ENCODE measurements around the gene FXR2. TPM values are rescaled to one million over a fixed set of nuclear protein-coding genes. Genes with fewer than 3 reads are reported as not detected.
"Not testable (repeated sequence)": the region's sequence is repeated elsewhere in the genome, so short reads cannot be mapped to it uniquely, and the experiment has no call there.

FXR2 gene
- 10 to 100 TPM; 34.7 to 66.2 TPM for total RNA-seq

DNA sequence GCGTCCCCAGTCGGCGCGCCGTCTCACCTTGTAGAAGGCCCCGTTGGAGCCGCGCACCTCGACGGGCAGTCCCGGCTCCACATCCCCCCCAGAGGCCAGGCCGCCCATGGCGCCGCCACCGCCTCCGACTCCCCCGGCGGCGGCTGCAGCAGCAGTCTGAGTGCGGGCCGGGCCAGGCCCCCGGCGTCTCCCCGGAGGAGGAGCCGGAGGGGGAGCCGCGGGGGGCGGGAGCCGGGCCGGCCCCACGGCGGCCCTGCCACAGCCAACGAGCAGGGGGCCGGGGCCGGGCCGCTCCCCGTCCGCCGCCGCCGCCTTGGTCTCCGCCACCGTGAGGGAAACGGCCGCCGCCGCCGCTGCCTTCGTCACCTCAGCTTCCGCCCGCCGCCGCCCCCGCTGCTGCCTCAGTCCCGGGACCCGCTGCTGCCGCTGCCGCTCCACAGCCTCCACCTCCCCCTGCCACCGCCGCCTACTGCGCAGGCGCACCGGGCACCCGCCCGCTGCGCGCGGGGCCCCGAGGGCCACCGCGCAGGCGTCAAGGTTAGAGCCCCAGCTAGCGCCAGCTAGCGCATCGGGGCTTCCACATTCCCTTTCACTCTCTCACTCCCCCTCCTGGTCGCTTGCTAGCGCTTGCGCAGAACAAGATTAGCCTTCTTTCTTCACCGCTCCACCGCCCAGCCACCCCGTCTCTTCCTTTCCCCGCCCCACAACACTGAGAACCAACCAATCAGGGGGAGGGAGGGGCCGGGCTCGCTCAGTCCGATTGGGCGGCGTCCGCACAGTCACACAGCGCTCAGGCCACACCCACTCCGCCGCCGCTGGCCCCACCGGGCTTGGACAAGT is at the start of gene FXR2:
Gene FXR2 (minus strand): TSS at position 473 of the 840 bp plus-strand sequence. CDS start 365 bp downstream, at position 108.
- H3K9me3 Mint-ChIP-seq: no peaks in the 10 kb centered on the region
- peak within 1 kb of the TSS; percentile 89 to 96 for H3K27ac Mint-ChIP-seq
- DNase-seq (ENCODE audit: low spot score in 2 of 2) (peak; percentile 96 to 100), ATAC-seq (peak; percentile 93 to 95)
- H3K36me3 Mint-ChIP-seq: peaks cover 13 to 20% of the 10 kb centered on the region in 2 donors

DNA sequence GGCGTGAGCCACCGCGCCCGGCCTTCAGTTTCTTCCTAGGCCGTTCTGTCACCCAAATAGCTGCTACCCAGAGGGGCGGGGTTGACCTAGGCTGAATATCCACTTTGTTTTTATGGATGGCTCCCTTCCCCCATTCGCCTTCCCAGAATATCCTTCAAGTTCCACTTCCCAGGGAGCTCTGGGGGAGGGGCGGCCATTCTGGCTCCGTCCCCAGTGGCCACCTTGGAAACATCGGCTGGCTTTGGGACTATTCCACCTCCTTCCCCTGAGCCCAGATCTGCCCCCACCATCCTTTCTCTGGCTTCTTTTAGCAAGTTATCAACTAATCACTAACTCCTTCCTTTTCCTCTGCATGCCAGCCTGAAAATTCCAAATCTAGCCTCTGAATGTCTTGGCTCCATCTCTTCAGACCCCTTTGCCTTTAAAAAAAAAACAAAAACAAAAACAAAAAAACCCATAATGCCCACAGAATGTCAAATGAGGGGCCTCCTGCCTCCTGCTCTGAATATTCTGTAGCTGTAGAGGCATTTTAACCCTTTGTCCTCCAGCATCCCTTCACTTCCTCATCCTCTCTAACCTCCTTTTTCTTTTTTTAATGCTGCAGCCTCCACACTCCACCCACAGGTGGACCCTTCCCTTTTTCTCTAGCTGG is 42.4 kb upstream of the FXR2 start:
- Mint-ChIP-seq H3K36me3 (no peaks in the 10 kb centered on the region), H3K27ac (no peak overlapping the region), H3K9me3 (no peaks in the 10 kb centered on the region)
- ATAC-seq (no peak), DNase-seq (ENCODE audit: low spot score in 2 of 2) (no peak)

DNA sequence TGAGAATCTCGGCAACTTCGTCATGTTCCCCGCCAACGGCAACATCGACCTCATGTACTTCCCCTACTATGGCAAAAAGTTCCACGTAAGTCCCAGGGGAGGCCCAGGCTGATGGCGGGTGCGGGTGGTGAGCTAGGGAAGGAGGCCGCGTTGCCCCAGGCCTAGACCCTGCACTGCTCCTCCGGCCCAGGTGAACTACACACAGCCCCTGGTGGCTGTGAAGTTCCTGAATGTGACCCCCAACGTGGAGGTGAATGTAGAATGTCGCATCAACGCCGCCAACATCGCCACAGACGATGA is 40.8 kb upstream of the FXR2 start:
- no peak for ATAC-seq
- no peak for DNase-seq (ENCODE audit: low spot score in 2 of 2)
- no peaks in the 10 kb centered on the region for H3K36me3 Mint-ChIP-seq
- no peak overlapping the region for H3K27ac Mint-ChIP-seq
- no peaks in the 10 kb centered on the region for H3K9me3 Mint-ChIP-seq

DNA sequence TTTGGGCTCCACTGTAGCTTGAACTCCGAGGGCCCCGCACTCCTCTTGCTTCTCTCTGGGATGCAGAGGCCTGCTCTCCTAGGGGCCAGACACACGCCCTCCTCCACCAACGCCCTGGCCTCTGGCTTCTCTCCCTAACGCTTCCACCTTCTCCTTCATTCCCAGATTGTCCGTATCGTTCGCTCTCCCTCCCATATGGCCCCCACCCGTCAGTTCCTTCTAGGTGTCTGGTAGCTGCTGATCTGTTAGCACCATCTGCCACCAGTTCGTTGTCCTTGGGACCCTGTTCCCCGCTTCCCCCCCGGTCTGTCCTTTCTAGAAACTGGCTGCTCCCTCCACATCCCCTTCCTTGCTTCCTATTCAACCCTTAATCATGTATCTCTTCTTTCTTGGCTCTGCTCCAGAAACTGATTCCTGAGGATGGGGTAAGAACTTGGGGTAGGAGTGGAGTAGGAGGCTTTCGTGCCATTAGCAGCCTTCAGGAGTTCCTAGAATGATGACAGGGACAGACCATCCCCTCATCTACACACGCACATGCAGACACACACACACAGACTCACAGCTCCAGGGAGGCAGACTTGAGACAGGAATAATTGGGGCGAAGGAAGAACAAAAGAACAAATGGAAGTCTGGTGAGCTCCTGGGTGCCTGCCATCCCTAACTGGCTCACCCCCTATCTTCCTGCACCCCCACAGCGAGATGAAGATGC is 40.3 kb upstream of the FXR2 start:
- no peak for ATAC-seq
- H3K9me3 Mint-ChIP-seq: no peaks in the 10 kb centered on the region
- H3K36me3 Mint-ChIP-seq: no peaks in the 10 kb centered on the region
- H3K27ac Mint-ChIP-seq: no peak overlapping the region
- DNase-seq (ENCODE audit: low spot score in 2 of 2): no peak

DNA sequence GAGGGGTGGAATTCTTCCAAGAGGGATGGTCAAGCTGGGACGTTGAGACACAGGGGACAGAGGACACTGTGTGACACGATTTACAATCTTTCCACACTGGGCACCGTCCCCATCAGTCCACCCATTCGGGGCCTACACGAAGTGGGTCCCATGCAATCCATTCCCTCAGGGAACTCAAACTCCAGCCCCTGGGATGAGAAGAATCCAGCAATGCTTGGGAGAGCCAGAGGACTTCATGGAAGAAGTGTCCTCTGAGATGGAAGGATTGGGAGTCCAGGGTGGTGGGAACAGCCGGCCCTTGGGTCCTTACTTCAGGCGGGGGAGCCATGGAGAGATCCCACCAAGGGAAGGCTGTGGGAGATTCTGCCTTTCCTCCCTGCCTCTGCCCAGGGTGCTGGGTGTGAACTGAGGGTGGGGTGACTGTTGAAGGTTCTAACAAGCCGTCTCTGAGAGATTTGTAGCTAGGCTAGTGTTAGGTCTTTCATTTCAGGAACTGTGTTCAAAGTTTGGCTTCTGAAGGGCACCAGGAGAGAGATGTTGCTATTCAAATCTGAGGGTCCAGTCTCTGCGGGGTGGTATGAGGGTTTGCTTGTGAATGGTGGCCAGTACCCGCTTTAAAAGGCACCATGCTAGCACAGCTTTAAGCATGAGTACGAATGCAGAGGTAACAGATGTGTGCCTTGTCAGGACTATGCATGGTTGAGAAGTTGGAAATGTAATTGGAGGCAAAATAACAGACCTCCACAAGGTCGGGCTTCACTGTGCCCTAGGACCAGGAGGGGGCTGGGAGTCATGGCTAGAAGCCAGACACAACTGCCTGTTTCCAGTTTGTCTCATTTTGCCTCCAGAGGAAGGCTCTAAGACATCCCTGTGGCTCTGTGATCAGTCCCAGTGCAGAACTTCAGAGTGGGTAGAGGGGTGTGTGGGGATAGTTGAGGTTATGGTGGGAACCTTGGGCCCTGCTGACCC is 38.0 kb upstream of the FXR2 start:
- Mint-ChIP-seq H3K27ac (no peak overlapping the region), H3K36me3 (no peaks in the 10 kb centered on the region), H3K9me3 (no peaks in the 10 kb centered on the region)
- ATAC-seq: no peak
- no peak for DNase-seq (ENCODE audit: low spot score in 2 of 2)

DNA sequence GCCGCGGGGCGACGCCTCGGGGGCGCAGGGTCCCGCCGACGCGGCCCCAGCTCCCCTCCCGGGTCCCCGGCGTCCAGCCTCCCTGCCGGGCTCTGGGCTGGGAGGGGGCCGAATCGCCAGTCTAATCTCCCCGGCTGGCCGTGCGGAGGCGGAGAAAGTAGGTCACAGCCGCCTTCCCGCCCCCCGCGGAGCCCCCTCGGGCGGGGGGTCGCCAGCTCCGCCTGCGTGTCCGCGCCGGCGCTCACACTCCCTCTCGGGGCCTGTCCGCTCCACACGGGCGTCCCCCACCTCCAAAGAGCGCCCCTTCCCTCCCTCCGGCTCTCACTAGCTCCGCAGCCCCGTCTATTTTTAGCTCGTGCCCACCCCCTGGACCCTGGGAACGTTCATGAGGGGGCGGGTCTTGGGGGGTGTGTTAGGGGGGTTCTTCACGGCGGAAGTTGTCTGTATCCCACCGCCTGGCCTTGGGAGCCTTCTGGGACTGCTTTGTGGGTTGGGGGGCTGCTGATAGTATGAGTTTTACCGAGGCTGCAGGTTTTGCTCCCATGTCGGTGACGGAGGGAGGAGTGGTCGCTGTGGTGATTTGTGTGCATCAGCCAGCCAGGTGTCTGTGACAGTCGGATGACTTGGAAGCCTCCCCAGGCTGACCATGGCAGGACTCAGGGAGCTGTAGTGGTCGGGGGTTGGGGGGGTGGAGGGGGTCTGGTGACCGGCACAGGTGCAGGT is 37.1 kb upstream of the FXR2 start:
- no peak for DNase-seq (ENCODE audit: low spot score in 2 of 2)
- no peak for ATAC-seq
- Mint-ChIP-seq H3K36me3 (no peaks in the 10 kb centered on the region), H3K9me3 (no peaks in the 10 kb centered on the region), H3K27ac (no peak overlapping the region)

DNA sequence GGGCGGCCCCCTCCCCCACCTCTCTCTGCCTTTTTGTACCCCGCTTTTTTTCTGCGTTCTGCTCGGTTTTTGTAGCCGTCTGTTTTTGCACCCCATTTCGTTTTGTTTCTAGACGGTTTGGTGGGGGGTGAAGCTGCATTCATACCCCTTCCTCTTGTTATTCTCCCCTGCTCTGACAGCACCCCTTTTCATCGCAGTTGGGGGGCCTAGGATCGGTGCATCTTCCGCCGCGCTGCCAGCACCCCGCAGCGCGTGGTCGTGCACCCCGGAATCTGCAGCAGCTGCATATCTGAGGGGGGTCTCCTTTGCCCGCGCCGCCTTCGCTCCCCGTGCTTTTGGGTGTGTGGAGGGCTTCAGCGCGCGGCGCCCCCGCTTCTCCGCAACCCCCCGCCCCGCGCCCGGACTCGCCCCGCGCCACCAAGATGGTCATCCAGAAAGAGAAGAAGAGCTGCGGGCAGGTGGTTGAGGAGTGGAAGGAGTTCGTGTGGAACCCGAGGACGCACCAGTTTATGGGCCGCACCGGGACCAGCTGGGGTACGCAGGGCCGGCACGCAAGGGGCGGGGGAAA is 36.5 kb upstream of the FXR2 start:
- Mint-ChIP-seq H3K27ac (no peak overlapping the region), H3K9me3 (no peaks in the 10 kb centered on the region), H3K36me3 (no peaks in the 10 kb centered on the region)
- peak in 1 of 2 donors; percentile 12 for ATAC-seq
- DNase-seq (ENCODE audit: low spot score in 2 of 2): no peak

DNA sequence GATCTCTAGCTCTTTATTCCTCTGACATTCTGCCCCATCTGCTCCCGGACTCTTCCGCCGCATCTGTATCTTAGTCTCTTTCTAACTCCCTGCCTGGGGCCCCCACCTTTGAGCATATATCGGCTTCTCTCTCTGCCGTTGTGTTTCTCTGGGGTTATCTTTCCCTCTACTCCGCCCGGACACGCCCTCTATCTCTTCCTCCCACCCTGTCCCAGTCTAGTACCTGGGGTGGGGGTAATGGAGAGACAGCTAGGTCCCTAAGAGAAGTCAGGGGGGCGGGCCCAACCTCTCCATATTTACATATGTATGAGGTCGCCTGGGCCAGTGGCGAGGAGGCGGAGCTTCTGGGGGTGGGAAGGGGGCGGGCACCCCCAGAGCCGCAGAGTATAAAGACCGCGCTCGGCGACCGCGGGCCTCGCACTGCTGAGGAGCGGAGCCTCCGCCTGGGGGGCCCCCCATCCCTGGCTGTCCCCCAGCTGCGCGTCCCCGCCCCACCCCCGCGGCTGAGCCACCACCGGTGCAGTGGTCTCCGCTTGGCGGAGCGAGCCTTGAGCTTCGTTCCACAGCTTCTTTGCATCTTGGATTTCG is 35.9 kb upstream of the FXR2 start, which contains the start of gene ATP1B2:
Gene ATP1B2 (plus strand): TSS at position 418 of the 588 bp plus-strand sequence. CDS start 593 bp downstream, outside the sequence.
- DNase-seq (ENCODE audit: low spot score in 2 of 2): peak in 1 of 2 donors; percentile 68
- Mint-ChIP-seq H3K9me3 (no peaks in the 10 kb centered on the region), H3K27ac (peak within 1 kb of the TSS in 1 of 2 donors; percentile 30), H3K36me3 (no peaks in the 10 kb centered on the region)
- ATAC-seq: peak; percentile 88 to 91

DNA sequence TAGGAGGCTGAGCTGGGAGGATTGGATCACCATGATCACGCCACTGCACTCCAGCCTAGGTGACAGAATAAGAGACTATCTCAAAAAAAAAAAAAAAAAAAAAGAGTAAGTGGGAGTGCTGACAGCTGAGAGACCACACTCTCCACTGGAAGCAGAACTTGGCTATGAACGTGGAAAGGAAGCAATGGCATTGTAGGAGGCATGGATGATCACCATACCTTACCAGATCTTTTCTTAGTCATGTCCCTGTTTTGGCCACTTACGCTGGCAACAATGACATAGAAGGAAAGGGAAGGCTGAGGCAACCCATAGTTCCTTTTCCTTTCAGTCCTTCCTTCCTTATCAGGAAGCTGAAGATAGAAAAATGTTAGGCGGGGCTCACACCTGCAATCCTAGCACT is 32.3 kb upstream of the FXR2 start:
- Mint-ChIP-seq H3K9me3 (no peaks in the 10 kb centered on the region), H3K36me3 (no peaks in the 10 kb centered on the region), H3K27ac (no peak overlapping the region)
- no peak for DNase-seq (ENCODE audit: low spot score in 2 of 2)
- no peak for ATAC-seq

DNA sequence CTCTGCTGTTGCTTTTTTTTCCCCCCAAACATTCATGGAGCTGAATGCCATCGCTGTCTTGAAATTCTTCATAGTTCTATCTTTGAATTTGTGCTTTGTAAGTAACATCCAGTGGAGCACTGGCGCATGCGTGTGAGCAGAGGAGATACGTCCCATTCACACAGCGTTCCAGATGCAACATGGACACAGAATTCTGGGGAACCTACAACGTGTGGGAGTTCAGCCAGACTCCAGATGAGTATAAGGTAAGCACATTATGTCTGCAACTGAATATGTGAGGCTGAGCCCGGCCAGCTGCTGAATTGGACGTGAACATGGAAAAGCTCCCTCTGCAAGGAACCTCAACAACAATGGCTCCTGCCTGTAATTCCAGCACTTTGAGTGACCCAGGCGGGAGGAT is 31.8 kb upstream of the FXR2 start:
- no peak overlapping the region for H3K27ac Mint-ChIP-seq
- DNase-seq (ENCODE audit: low spot score in 2 of 2) (no peak), ATAC-seq (no peak)
- no peaks in the 10 kb centered on the region for H3K9me3 Mint-ChIP-seq
- H3K36me3 Mint-ChIP-seq: no peaks in the 10 kb centered on the region

DNA sequence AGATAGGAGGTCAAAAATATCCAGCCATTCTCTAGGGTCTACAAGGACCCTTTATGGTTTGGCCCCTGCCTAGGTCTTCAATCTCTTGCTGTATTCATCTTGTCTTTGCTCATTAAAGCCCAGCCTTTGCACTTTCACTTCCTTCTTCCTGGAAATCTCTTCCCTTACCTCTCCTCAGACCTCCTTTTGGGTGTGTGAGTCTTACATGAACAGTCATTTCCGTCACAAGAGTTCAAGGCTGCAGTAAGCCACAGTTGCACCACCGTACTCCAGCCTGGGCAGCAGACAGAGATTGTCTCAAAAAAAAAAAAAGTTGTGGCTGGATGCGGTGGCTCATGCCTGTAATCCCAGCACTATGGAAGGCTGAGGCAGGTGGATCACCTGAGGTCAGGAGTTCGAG is 30.1 kb upstream of the FXR2 start:
- ATAC-seq (peak; percentile 59 to 72), DNase-seq (ENCODE audit: low spot score in 2 of 2) (no peak)
- Mint-ChIP-seq H3K27ac (no peak overlapping the region), H3K36me3 (no peaks in the 10 kb centered on the region), H3K9me3 (no peaks in the 10 kb centered on the region)

DNA sequence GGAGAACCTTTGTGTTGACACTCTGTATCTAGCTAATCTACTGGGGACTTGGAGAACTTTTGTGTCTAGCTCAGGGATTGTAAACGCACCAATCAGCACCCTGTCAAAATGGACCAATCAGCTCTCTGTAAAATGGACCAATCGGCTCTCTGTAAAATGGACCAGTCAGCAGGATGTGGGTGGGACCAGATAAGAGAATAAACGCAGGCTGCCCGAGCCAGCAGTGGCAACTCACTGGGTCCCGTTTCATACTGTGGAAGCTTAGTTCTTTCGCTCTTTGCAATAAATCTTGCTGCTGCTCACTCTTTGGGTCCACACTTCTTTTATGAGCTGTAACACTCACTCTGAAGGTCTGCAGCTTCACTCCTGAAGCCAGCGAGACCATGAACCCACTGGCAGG is 26.9 kb upstream of the FXR2 start:
- H3K36me3 Mint-ChIP-seq; H3K27ac Mint-ChIP-seq; ATAC-seq; H3K9me3 Mint-ChIP-seq; DNase-seq (ENCODE audit: low spot score in 2 of 2): not testable (repeated sequence)

DNA sequence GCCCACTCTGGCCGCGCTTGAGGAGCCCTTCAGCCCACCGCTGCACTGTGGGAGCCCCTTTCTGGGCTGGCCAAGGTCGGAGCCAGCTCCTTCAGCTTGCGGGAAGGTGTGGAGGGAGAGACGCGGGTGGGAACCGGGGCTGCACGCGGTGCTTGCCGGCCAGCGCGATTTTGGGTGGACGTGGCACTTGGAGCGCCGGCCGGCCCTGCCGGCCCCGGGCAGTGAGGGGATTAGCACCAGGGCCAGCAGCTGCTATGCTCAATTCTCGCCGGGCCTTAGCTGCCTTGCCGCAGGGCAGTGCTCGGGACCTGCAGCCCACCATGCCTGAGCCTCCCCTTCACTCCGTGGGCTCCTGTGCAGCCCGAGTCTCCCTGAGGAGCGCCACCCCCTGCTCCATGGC is 26.1 kb upstream of the FXR2 start:
- Mint-ChIP-seq H3K9me3 (no peaks in the 10 kb centered on the region), H3K36me3 (no peaks in the 10 kb centered on the region), H3K27ac (no peak overlapping the region)
- ATAC-seq (no peak), DNase-seq (ENCODE audit: low spot score in 2 of 2) (no peak)

DNA sequence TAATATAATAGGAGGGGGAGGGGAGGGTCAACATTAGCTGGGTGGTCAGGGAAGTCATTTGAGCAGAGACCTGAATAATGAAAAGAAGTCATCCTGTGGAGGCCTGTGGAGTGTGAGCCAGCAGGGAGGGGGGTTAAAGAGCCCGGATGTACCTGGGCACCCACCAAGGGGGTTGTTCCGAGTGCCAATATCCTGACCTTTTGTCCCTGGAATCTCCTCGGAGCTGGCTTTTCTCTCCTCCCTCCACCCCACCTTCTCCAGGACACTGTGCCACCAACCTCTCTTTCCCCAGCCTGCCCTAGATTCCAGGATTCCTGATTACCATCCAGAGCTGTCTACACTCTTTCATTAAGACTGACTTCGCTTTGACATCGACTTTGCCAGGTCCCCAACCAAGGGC is 21.5 kb upstream of the FXR2 start:
- DNase-seq (ENCODE audit: low spot score in 2 of 2) (no peak), ATAC-seq (no peak)
- H3K36me3 Mint-ChIP-seq: no peaks in the 10 kb centered on the region
- no peak overlapping the region for H3K27ac Mint-ChIP-seq
- no peaks in the 10 kb centered on the region for H3K9me3 Mint-ChIP-seq

DNA sequence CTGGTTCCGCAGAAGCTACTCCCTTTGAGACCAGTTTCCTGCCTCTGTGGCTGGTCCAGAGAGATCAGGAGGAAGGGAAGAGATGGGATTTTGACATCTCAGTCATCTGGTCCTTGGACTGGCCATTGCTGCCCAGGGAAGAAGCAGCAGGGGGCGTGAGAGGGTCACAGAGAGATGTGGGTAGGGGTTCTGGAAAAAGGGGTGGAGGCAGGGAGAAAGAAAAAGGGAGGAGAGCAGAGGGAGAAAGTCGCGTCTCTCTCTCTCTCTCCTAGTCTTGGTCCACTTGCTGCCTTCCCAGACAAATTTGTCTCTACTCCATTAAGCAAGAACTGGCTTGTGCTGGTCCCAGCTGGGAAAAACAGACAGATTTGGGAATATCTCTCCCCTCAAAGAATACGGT is 19.7 kb upstream of the FXR2 start:
- Mint-ChIP-seq H3K36me3 (no peaks in the 10 kb centered on the region), H3K27ac (no peak overlapping the region), H3K9me3 (no peaks in the 10 kb centered on the region)
- ATAC-seq (peak in 1 of 2 donors; percentile 49), DNase-seq (ENCODE audit: low spot score in 2 of 2) (peak in 1 of 2 donors; percentile 31)

All from activated naive CD4-positive, alpha-beta T cell treated with anti-CD3 and anti-CD28 coated beads, Interleukin-2, amount 50 U/mL, for 72 hours (primary cell).